Tibial nerve (tissue), 4 donors: Measurements from ENCODE around the gene GPC2. TPM values are rescaled to one million over a fixed set of nuclear protein-coding genes. Genes with fewer than 3 reads are reported as not detected.

Experiments
- DNase-seq, 2 donors: peaks; one replicate each; pipeline ENCODE4 v3.0.0-alpha.2; 2019; ENCODE audit warnings: low spot score in 2 of 2
- H3K27ac ChIP-seq, 4 donors: fragments of 200-600 bp; sonication (generic) in 3 of 4; one replicate each; pipeline ENCODE4 v1.5.1; 2017 to 2019; ENCODE audit warnings: mild to moderate bottlenecking in 1 of 4
- H3K27me3 ChIP-seq, 2 donors: fragments of 200-600 bp; sonication (generic) in 1 of 2; one replicate each; pipeline versions ENCODE4 v1.5.1 to v1.6.0; 2017 to 2019
- H3K36me3 ChIP-seq, 3 donors: fragments of 200-600 bp; sonication (generic); one replicate each; pipeline ENCODE4 v1.5.1; 2018 to 2019
- H3K4me1 ChIP-seq, 4 donors: fragments of 200-600 bp; sonication (generic) in 3 of 4; one replicate each; pipeline ENCODE4 v1.5.1; 2017 to 2019
- H3K4me3 ChIP-seq, 4 donors: fragments of 200-600 bp; sonication (generic) in 3 of 4; one replicate each; pipeline ENCODE4 v1.5.1; 2017 to 2019; ENCODE audit warnings: mild to moderate bottlenecking in 1 of 4, moderate library complexity in 1 of 4
- H3K9me3 ChIP-seq, 4 donors: fragments of 200-600 bp; sonication (generic) in 3 of 4; one replicate each; pipeline ENCODE4 v1.5.1; 2017 to 2019
- EP300 ChIP-seq, 2 donors: sonication (generic); formaldehyde crosslinking; IDR thresholded peaks; one replicate each; pipeline ENCODE4 v1.6.1; 2017; ENCODE audit warnings: antibody characterized with exemption in 2 of 2, mild to moderate bottlenecking in 1 of 2
- POLR2A ChIP-seq, 2 donors: fragments of 450-650 bp; IDR thresholded peaks; one replicate each; pipeline ENCODE4 v1.6.1; 2017; ENCODE audit warnings: antibody characterized with exemption in 2 of 2, mild to moderate bottlenecking in 2 of 2, moderate library complexity in 2 of 2
- WGBS, 2 donors: methylation state at CpG; one replicate each; pipeline ENCODE4 v1.1.5; 2018; 5-methylcytosine and 5-hydroxymethylcytosine counted together
- total RNA-seq, 4 donors: library from RNA; depleted of rRNA; stranded (reverse); fragments of >200 nt; gene quantifications; one replicate each; pipeline ENCODE4 v1.1.0, GENCODE V29; 2016
- TF ChIP-seq, protein P1 (sequence below), 5 experiments: fragments of 200-600 bp in 3 of 5; fragments of 450-650 bp in 2 of 5; sonication (generic) in 3 of 5; IDR thresholded peaks; one replicate each; pipeline ENCODE4 v1.5.1; 2016 to 2019; ENCODE audit warnings: antibody characterized with exemption in 5 of 5, mild to moderate bottlenecking in 3 of 5, moderate library complexity in 2 of 5

Gene GPC2
- total RNA-seq, 4 donors from 2014 or later, result 1.1 to 3.1 (median 1.7) TPM

DNA sequence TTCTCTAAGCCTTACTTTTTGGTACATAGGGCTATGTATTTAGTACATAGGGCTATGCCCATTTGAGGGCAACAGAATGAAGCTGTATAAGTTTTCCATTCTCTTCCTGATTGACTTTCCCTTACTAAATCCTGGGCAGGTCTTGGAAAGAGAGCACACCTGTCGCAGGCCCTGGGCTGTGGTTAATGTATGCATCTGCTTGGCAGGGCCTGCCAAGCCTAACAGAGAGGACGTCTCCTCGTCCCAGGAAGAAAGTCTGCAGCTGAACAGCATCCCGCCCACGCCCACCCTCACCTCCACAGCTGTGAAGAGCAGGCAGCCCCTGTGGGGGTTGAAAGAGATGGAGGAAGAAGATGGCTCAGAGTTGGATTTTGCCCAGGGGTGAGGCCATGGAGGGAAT lies 33.6 kb upstream of the GPC2 start:
- DNase-seq, result no peak
- Histone ChIP-seq H3K27me3 (no peaks in the 10 kb centered on the region), H3K4me1 (peaks cover 0 to 7% (median 0%) of the 10 kb centered on the region in 4 donors), H3K27ac (no peak overlapping the region), H3K4me3 (no peak overlapping the region), H3K36me3 (no peaks in the 10 kb centered on the region), H3K9me3 (no peaks in the 10 kb centered on the region)
- WGBS, 2 donors, result 70 to 72% methylated on average over 5 of the region's 5 CpGs
- no peak for TF ChIP-seq POLR2A (IDR thresholded peaks at IDR 0.05)
- no peak for TF ChIP-seq EP300 (IDR thresholded peaks at IDR 0.05)
- TF ChIP-seq, protein P1, sequence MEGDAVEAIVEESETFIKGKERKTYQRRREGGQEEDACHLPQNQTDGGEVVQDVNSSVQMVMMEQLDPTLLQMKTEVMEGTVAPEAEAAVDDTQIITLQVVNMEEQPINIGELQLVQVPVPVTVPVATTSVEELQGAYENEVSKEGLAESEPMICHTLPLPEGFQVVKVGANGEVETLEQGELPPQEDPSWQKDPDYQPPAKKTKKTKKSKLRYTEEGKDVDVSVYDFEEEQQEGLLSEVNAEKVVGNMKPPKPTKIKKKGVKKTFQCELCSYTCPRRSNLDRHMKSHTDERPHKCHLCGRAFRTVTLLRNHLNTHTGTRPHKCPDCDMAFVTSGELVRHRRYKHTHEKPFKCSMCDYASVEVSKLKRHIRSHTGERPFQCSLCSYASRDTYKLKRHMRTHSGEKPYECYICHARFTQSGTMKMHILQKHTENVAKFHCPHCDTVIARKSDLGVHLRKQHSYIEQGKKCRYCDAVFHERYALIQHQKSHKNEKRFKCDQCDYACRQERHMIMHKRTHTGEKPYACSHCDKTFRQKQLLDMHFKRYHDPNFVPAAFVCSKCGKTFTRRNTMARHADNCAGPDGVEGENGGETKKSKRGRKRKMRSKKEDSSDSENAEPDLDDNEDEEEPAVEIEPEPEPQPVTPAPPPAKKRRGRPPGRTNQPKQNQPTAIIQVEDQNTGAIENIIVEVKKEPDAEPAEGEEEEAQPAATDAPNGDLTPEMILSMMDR (IDR thresholded peaks at IDR 0.05), result no peak

DNA sequence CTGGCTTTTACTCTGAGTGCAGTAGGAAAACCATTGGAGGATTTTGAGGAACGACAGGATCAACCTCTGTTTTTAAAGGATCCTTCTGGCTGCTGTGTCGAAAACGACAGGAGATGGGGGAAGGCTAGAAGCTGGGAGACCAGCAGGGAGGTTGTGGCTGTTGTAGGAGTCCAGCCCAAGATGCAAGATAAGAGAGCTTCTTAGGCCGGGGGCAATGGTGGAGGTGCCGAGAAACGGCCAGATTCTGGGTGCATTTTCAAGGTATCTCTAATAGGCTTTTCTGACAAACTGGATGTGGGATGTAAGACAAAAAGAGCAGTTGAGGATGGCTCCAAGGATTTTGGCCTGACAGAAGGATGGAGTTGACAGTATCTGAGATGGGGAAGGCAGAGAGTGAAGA lies 32.3 kb upstream of the GPC2 start:
- no peak for DNase-seq
- no peaks in the 10 kb centered on the region for H3K36me3 ChIP-seq
- no peaks in the 10 kb centered on the region for H3K27me3 ChIP-seq
- WGBS, 2 donors, result 74 to 75% methylated on average over 6 of the region's 6 CpGs
- no peak overlapping the region for H3K27ac ChIP-seq
- TF ChIP-seq POLR2A (IDR thresholded peaks at IDR 0.05), result no peak
- TF ChIP-seq EP300 (IDR thresholded peaks at IDR 0.05), result no peak
- TF ChIP-seq, protein P1 (IDR thresholded peaks at IDR 0.05), result no peak
- no peaks in the 10 kb centered on the region for H3K9me3 ChIP-seq
- H3K4me1 ChIP-seq, result no peaks in the 10 kb centered on the region
- no peak overlapping the region for H3K4me3 ChIP-seq

DNA sequence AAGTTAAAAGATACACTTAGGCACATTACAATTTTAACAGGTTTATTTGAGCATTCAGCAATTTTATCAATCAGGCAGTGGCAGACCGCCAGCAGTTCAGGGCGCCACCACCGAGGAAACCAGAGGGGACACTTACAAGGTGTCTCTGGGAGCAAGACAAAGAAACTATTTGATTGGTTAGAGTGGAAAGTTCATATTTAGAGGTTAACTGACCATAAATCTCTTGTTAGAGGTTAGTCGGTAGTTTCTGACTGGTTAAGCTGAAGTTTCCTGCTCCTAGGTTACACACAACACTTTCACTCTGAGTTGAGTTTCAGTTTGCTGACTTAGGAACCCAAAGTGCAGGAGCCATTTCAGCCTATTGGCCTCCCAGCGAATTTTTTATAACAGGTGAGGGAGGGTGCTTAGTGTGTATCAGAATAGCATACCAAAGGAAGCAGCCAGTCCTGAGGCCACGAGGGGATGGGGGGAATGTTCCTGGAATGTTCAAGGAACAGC lies 31.8 kb upstream of the GPC2 start:
- Histone ChIP-seq H3K4me1 (no peaks in the 10 kb centered on the region), H3K27me3 (no peaks in the 10 kb centered on the region), H3K9me3 (no peaks in the 10 kb centered on the region), H3K4me3 (no peak overlapping the region), H3K27ac (no peak overlapping the region), H3K36me3 (no peaks in the 10 kb centered on the region)
- TF ChIP-seq EP300 (IDR thresholded peaks at IDR 0.05) (no peak), POLR2A (IDR thresholded peaks at IDR 0.05) (no peak)
- TF ChIP-seq, protein P1 (IDR thresholded peaks at IDR 0.05), result no peak
- 51 to 59% methylated on average over 6 of the region's 6 CpGs for WGBS, 2 donors
- DNase-seq, result no peak

DNA sequence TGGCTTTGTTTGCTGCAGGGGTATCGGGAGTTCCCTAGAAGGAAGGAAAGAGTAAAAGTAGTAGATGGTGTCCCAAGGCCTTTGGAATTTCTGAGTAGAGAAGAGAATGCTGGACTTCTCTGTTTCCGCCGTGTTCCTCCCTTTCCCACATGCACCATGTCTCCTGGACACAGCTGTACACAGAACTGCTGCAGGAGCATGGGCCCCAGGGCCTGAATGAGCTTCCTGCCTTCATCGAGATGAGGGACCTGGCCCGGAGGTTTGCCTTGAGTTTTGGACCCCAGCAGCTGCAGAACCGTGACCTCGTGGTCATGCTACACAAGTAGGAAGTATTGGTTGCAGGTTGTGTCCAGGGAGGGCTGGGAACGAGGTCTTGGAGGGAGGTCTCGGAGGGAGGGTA lies 27.3 kb upstream of the GPC2 start:
- Histone ChIP-seq H3K27ac (no peak overlapping the region), H3K9me3 (no peaks in the 10 kb centered on the region), H3K27me3 (no peaks in the 10 kb centered on the region), H3K4me1 (no peaks in the 10 kb centered on the region), H3K4me3 (no peak overlapping the region), H3K36me3 (peaks cover 0 to 15% (median 0%) of the 10 kb centered on the region in 3 donors)
- WGBS, 2 donors, result 80 to 84% methylated on average over 9 of the region's 9 CpGs
- TF ChIP-seq, protein P1 (IDR thresholded peaks at IDR 0.05), result no peak
- TF ChIP-seq POLR2A (IDR thresholded peaks at IDR 0.05), result no peak
- TF ChIP-seq EP300 (IDR thresholded peaks at IDR 0.05), result no peak
- no peak for DNase-seq

DNA sequence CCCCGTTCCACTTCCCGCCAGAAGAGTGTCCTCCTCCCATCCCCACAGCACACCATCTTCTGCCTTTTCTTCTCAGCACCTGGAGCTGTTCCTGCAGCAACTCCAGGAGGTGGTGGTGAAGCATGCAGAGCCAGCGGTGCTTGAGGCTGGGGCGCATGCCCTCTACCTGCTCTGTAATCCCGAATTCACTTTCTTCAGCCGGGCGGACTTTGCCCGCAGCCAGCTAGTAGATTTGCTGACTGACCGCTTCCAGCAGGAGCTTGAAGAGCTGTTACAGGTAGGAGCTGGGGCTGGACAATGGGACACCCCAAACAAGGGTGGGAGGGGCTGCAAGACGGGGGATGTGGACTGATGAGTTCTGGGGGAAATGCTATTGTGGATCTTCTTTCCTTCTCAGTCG lies 23.5 kb upstream of the GPC2 start:
- no peak for DNase-seq
- TF ChIP-seq, protein P1 (IDR thresholded peaks at IDR 0.05), result no peak
- no peak for TF ChIP-seq POLR2A (IDR thresholded peaks at IDR 0.05)
- no peak for TF ChIP-seq EP300 (IDR thresholded peaks at IDR 0.05)
- no peaks in the 10 kb centered on the region for H3K9me3 ChIP-seq
- H3K27ac ChIP-seq, result no peak overlapping the region
- H3K27me3 ChIP-seq, result no peaks in the 10 kb centered on the region
- WGBS, 2 donors, result 81 to 89% methylated on average over 11 of the region's 11 CpGs
- H3K4me1 ChIP-seq, result no peaks in the 10 kb centered on the region
- H3K36me3 ChIP-seq, result peaks cover 0 to 15% (median 0%) of the 10 kb centered on the region in 3 donors
- no peak overlapping the region for H3K4me3 ChIP-seq
